Activated CD8-positive, alpha-beta memory T cell treated with anti-CD3 and anti-CD28 coated beads for 48 hours (primary cell): ENCODE results near the gene GRK4.
"Not testable (repeated sequence)": the region's sequence is repeated elsewhere in the genome, so short reads cannot be mapped to it uniquely, and the experiment has no call there.

Experiments
- DNase-seq, 3 experiments: peaks; one replicate each; pipeline ENCODE4 v3.0.0-alpha.2; 2020; ENCODE audit warnings: low read depth in 2 of 3, low spot score in 2 of 3

Gene GRK4

GRCh38 chr4:2958446-2958845 is 4.9 kb upstream of the GRK4 start:
- DNase-seq = no peak

DNA sequence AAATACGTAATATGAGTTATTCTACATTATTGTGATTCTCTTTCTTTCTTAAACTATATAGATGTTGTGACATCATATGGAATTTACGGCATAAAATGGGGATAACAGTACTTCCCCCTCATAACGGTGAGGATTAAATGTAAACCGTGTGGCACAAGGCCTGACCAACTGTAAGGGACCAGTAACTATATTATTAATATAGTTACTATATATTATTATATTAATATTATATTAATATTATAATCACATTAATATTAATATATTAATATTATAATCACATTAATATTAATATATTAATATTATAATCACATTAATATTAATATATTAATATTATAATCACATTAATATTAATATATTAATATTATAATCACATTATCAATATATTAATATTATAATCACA is 2.9 kb upstream of the GRK4 start:
- DNase-seq = not testable (repeated sequence)

- no peak for DNase-seq
Measured at GRCh38 chr4:2961421-2961810, 2.0 kb upstream of the GRK4 start.

- DNase-seq = no peak
Measured at GRCh38 chr4:2961811-2962441, 1.4 kb upstream of the GRK4 start.

GRCh38 chr4:2962614-2963174 is 677 bp upstream of the GRK4 start:
- no peak for DNase-seq

- no peak for DNase-seq
Measured at GRCh38 chr4:2963966-2964471, 648 bp downstream of the GRK4 start.

DNA sequence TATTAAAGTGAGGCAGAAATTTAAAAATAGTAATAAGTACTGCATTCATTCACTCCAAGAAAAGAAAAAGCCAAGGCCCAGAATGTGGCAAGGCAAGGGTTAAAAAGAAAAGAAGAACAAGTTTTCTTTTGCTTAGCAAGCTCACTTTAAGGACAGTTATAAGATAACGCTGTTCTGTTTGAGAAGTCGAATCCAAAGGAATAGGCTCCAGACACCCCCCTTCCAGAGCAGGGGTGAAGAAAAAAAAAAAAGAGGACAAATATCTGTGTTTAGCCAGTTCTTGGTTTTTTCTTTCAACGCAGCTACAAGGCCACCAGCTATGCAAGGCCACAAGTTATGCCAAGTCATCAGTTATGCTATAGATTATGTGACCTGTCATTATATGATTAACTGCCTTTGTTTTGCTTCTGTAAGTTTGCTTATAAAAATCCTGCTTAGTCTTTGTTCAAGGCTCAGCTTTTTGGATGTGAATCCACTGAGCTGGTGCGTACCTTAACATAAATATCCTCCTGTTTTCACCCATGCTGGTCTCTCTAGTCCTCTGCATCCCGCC is 1.4 kb downstream of the GRK4 start:
- no peak for DNase-seq

- DNase-seq = no peak
Measured at GRCh38 chr4:2965262-2965661, 1.9 kb downstream of the GRK4 start.

GRCh38 chr4:2968381-2968780 is 5.0 kb downstream of the GRK4 start:
- DNase-seq = no peak

DNA sequence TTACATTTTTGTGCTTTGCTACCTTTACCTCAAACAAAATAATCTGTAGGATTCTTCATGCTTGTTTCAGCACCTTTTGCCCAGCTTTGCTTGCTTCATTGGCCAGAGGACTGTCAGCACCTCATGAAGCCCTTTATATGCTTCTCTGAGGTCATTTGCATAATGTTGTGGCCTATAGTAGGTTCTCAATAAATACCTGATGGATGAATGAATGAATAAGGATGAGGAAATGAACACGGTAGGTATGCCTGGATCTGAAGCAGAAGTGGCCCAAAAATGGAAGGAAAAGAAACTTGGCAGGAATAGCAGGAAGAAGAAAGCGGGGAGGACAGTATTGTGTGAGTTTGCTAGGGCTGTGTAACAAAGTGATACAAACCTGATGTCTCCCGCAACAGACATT is 7.9 kb downstream of the GRK4 start:
- no peak for DNase-seq

- no peak for DNase-seq
Measured at GRCh38 chr4:2977211-2978088, 14.1 kb downstream of the GRK4 start.

DNA sequence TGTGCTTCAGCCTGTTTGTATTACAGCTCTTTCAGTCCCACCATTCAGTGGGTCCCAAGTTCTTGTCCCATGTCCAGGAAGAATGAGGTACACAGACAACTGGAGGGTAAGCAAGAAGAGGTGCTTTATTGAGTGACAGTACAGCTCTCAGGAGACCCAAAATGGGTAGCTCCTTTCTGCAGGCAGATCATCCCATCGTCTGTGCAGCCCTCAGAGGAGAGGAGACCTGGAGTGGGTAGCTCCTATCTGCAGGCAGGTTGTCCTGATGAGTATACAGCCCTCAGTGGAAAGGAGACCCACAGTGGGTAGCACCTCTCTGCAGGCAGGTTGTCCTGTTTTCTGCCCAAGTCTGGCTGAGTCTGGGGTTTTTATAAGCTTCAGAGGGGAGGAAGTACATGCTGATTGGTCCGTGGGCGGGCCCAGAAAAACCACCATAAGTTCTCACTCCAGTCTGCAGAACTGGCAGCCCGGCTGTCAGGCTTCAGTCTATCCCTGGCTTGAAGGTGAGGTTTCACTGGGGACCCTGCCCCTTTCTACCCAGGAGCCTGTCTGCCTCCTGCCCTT is 18.0 kb downstream of the GRK4 start:
- DNase-seq = no peak

- DNase-seq = no peak
Measured at GRCh38 chr4:2982012-2982411, 18.6 kb downstream of the GRK4 start.

DNA sequence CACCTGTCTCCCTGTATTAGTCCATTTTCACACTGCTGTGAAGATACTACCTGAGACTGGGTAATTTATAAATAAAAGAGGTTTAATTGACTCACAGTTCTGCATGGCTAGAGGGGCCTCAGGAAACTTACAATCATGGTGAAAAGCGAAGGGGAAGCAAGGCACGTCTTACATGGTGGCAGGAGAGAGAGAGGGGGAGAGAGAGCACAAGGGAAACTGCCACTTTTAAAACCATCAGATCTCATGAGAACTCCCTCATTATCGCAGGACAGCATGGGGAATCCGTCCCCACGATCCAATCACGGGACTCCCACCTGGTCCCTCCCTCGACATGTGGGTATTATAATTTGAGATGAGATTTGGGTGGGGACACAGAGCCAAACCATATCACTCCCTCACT is 20.3 kb downstream of the GRK4 start:
- DNase-seq = not testable (repeated sequence)

- DNase-seq = no peak
Measured at GRCh38 chr4:2991243-2991642, 27.9 kb downstream of the GRK4 start.

- no peak for DNase-seq
Measured at GRCh38 chr4:2994917-2995316, 31.5 kb downstream of the GRK4 start.

DNA sequence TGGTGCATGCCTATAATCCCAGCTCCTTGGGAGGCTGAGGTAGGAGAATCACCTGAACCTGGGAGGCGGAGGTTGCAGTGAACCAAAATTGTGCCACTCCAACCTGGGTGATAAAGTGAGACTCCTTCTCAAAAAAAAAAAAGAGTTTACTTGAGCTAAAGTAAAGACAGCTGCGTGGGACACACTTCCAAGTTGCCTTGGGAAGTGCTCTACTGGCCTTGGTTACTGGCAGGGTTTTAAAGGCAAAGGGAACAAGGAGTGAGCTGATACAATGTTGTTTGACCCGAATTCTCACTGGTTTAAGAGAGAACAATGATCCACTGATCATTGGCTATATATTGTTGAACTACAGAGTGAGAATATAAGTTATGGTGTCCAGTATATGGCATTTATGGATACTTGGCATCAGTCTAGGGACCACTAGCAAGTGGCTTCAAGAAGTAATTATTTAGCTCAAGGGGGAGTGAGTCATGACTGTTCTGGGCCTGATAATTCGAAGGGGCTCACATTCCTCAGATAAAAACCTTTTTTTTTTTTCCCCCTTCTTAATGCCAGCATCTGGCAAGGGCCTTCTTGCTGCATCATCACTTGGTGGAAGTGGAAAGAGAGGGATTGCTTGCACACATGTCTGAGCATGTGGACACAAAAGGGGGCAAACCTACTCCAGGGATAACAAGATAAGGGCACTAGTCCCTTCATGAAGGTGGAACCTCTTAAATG is 32.3 kb downstream of the GRK4 start:
- DNase-seq = no peak

DNA sequence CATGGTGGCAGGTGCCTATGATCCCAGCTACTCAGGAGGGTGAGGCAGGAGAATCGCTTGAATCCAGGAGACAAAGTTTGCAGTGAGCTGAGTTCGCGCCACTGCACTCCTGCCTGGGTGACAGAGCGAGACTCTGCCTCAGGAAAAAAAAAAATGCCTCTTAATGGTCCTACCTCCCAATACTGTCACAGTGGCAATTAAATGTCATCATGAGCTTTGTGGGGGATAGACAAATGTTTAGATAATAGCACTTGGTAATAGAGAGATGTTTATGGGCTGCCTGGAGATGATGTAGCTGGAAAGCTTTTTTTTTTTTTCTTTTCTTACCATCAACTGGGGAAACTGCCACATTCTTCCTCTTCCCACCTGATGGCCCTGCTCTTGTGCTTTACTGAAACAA is 33.0 kb downstream of the GRK4 start:
- no peak for DNase-seq

DNA sequence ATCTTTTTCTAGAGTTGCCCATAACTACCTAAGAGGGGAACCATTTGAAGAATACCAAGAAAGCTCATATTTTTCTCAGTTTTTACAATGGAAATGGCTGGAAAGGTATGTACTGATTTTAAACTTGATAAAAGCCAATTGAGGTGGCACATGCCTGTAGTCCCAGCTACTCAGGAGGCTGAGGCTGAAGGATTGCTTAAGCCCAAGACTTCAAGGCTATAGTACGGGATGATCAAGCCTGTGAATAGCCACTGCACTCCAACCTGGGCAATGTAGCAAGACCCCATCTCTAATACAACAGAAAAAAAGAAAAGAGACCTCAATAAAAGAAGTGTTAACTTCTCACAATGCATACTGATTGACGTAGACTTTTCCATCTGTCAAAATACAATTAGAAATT is 44.4 kb downstream of the GRK4 start:
- no peak for DNase-seq

DNA sequence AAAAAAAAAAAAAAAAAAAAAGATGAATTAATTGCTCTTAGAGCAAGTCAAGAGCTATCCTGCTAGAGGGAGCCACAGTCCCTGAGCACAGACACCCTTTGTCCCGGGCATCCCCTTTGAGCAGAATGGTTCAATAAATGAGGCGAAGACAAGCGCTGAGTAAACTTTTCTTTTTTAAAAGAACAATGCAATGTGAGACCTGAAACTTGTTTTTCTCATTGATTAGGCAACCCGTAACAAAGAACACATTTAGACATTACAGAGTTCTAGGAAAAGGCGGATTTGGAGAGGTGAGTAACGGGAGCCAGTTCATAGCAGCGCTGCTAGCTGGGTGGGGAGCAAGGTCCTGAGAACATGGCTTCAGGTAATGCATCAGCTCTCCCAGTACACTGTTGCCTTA is 46.1 kb downstream of the GRK4 start:
- DNase-seq = no peak

DNA sequence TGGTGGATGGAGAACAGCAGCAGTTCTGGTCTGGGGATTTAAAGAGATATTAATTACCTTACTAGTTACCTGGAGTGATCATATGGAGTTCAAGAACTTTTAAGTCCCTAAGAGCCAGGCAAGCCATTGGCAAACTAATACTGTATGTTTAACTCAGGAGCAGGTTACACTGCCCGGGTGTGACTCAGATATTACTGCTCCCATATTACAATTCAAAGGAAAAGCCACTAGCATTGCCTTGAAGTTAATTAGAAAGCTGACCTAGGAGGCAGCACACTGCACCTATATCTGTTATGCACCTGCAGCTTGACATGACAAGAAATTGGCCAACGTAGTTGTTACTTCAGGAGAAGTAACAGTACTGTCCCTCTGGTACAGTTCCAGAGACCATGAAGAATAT is 47.2 kb downstream of the GRK4 start:
- DNase-seq = no peak
